ENCODE measurements around the gene CLTCL1.

The CLTCL1 gene

GRCh38 chr22:19244600-19245352, 46.7 kb downstream of the CLTCL1 start:
- FAIRE-seq = no peak

GRCh38 chr22:19242699-19243098, 48.8 kb downstream of the CLTCL1 start:
- no peak for FAIRE-seq

GRCh38 chr22:19241593-19241906, 50.0 kb downstream of the CLTCL1 start:
- FAIRE-seq = no peak

- FAIRE-seq = no peak
Measured at GRCh38 chr22:19240813-19241592, 50.5 kb downstream of the CLTCL1 start.

GRCh38 chr22:19239464-19239863, 52.1 kb downstream of the CLTCL1 start:
- FAIRE-seq = no peak

GRCh38 chr22:19238900-19239299, 52.6 kb downstream of the CLTCL1 start:
- FAIRE-seq = no peak

- no peak for FAIRE-seq
Measured at GRCh38 chr22:19235874-19236273, 55.6 kb downstream of the CLTCL1 start.

GRCh38 chr22:19234126-19234896, 57.2 kb downstream of the CLTCL1 start:
- no peak for FAIRE-seq

- no peak for FAIRE-seq
Measured at GRCh38 chr22:19233189-19233661, 58.3 kb downstream of the CLTCL1 start.

- no peak for FAIRE-seq
Measured at GRCh38 chr22:19232623-19233022, 58.9 kb downstream of the CLTCL1 start.

GRCh38 chr22:19231986-19232385, 59.5 kb downstream of the CLTCL1 start:
- FAIRE-seq = no peak

GRCh38 chr22:19229600-19229999, 61.9 kb downstream of the CLTCL1 start:
- no peak for FAIRE-seq

- FAIRE-seq = no peak
Measured at GRCh38 chr22:19228179-19228578, 63.3 kb downstream of the CLTCL1 start.

GRCh38 chr22:19226428-19226827, 65.1 kb downstream of the CLTCL1 start:
- no peak for FAIRE-seq

- no peak for FAIRE-seq
Measured at GRCh38 chr22:19225560-19225959, 66.0 kb downstream of the CLTCL1 start.

GRCh38 chr22:19224985-19225384, 66.5 kb downstream of the CLTCL1 start:
- FAIRE-seq = no peak

GRCh38 chr22:19224557-19224956, 67.0 kb downstream of the CLTCL1 start:
- FAIRE-seq = no peak

- FAIRE-seq = no peak
Measured at GRCh38 chr22:19223617-19224016, 67.9 kb downstream of the CLTCL1 start.

GRCh38 chr22:19223110-19223509, 68.4 kb downstream of the CLTCL1 start:
- no peak for FAIRE-seq

GRCh38 chr22:19222242-19223005, 69.1 kb downstream of the CLTCL1 start:
- no peak for FAIRE-seq

GRCh38 chr22:19220867-19221266, 70.7 kb downstream of the CLTCL1 start:
- no peak for FAIRE-seq

GRCh38 chr22:19218541-19219233, 72.8 kb downstream of the CLTCL1 start:
- FAIRE-seq = no peak

All from colon (tissue), 2 donors.